Prostate gland (tissue), 2 donors: ENCODE results near the gene CSTPP1.

Experiments used
- POLR2A ChIP-seq: fragments of 450-650 bp; IDR thresholded peaks from one replicate; pipeline ENCODE4 v1.6.1; 2016; ENCODE audit warnings: antibody characterized with exemption, mild to moderate bottlenecking
- TF ChIP-seq, protein P1 (sequence below), 4 experiments: fragments of 200-600 bp in 2 of 4; fragments of 450-650 bp in 2 of 4; sonication (generic) in 2 of 4; IDR thresholded peaks; 1 replicate in 3 of 4; 2 replicates in 1 of 4; pipeline ENCODE4 v1.5.1; 2016 to 2019; ENCODE audit warnings: antibody characterized with exemption in 4 of 4, mild to moderate bottlenecking in 2 of 4, moderate library complexity in 2 of 4

GRCh38 chr11:47061429-47062178 is 125.0 kb downstream of the CSTPP1 start:
- TF ChIP-seq POLR2A, result no peak
- TF ChIP-seq, protein P1, sequence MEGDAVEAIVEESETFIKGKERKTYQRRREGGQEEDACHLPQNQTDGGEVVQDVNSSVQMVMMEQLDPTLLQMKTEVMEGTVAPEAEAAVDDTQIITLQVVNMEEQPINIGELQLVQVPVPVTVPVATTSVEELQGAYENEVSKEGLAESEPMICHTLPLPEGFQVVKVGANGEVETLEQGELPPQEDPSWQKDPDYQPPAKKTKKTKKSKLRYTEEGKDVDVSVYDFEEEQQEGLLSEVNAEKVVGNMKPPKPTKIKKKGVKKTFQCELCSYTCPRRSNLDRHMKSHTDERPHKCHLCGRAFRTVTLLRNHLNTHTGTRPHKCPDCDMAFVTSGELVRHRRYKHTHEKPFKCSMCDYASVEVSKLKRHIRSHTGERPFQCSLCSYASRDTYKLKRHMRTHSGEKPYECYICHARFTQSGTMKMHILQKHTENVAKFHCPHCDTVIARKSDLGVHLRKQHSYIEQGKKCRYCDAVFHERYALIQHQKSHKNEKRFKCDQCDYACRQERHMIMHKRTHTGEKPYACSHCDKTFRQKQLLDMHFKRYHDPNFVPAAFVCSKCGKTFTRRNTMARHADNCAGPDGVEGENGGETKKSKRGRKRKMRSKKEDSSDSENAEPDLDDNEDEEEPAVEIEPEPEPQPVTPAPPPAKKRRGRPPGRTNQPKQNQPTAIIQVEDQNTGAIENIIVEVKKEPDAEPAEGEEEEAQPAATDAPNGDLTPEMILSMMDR (IDR thresholded peaks at IDR 0.05), result no peak
